NCI-H1417 (cell line): ENCODE results near the gene EIPR1.

Experiments used
- DNase-seq, 3 experiments: peaks; one replicate each; lab custom pipeline; 2025; lab: John Stamatoyannopoulos, UW

The EIPR1 gene

DNA sequence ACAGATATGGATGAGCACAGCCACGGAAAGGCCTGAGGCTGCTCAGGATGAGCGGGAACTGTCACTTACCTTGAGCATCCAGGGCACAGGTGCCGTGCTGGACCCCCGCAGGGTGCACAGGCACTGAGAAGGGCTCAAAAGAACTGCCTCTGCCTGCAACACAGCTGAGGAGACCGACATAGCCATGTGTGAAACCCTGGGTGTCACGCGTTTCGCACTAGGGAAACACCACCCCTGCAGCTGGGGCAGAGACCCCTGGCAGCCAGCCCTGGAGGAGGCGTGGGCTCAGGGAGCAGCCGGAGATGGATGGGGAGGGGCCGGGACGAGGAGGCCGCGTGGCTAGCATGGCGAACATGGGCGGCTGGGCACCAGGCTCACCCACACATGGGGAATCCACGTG, 228.9 kb downstream of the EIPR1 start:
- no peak for DNase-seq

DNA sequence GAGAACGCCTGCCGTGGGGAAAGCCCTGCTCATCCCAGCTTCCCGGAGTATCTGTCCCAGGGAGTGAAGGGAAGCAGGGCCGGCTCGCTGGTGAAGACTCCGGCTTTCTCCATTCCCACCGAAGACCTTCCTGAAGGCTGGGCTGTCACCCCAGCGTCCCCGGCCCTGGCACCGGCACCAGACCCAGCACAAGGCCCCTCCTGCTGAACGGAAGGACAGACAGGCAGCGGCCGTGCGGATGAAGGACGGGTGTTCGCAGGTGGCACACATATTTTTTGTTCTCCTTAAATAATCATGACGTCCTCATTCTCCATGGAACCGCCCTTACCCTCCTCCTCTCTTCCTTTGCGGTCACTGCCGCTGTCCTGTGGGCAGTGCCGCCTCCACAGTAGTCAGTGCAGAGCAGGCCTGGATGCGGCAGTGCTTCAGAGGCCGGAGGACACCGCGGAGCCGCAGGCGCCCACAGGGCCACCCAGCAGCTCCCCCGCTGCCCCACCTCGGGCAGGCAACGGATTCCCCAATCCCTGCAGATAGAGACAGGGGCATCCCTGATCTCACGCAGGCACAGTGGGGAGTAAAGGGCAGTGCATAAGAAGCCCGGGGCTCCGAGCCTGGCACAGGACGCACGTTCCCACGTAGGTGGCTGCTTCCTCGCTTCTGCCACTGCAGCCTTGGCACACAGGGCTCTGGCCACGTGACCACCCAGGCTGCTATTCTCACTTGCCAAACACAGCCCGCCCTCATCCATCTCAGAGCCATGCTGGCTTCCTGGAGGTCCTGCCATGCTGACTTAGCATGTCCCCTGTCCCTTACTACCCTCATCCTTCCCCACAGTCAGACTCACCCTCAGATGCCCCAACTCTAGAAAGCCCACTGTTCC, 229.7 kb downstream of the EIPR1 start:
- no peak for DNase-seq

DNA sequence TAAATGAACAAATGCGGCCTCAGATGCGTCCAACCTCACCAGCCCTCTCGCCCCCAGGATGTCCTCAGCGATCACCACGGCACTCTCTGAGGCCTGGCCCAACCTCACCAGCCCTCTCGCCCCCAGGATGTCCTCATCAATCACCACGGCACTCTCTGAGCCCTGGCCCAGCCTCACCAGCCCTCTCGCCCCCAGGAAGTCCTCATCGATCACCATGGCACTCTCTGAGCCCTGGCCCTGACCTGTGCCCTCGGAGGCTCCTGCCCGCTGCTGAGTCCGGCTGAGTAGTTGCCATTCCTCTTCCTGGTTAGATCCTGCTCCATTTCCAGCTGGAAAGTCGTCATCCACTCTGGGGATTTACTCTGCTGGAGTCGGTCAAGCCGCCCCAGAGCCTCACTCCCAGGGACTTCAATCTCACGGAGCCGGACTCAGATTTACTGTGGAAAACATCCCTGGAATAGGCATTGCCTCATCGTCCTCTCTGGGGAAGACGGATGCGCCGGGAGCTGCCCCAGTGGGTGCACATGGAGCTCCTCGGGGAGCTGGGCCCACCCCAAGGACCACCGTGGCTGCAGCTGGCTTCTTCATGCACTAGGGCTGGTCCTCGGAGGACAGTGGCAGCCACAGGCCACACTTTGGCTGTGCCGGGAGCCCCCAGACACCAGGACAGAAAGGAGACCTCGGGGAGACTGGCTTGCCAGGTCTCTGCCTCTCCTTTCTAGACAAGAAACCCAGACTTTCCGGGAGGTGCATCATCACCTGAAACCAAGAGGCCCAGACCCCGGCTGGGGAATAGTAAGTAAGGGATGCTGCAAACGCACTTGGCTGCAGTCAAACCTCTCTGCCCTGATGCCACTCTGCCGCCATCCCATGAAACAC, 230.6 kb downstream of the EIPR1 start:
- DNase-seq = no peak

DNA sequence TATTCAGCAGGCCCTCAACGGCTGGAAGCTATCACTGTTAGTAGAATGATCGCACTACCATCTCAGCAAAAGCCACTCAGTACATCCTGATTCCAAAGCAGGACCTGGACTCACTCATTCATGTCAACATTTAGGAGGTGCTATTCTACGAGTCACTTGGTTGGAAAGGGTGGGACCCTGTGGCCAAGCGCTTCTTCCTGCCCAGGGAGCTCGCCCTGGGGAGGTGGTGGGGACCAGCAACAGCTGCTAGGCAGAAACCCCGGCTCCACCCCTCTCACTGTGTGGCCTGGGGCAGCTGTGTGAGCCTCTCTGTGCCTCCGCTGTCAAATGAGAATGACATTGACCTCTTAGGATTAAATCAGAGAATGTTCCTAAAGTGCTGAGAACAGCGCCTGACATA, 231.4 kb downstream of the EIPR1 start:
- no peak for DNase-seq

DNA sequence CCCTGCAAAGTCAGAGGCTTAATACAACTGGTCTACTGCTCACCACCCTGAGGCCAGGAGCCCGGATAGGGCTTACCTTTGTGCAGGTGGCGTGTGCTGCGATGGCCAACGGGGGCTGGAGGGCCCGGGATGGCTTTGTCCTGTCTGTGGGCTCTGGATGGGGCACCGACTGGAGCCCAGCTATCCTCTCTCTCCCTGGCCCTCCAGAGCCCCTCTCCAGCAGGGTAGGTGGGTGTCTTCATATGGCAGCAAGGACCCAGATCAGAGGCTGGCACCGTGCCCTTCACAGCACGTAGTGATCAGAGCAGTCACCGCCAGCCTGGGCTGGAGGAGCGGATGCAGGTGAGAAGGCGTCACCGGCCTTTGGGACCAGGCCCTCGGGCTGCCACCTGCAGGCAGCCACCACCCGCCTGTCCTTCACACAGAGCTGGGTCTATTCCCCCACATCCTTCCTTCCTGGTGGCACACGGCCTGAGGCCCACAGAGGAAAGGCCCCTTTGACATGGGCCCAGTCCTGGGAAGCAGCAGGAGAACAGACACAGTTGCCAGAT, 232.1 kb downstream of the EIPR1 start:
- no peak for DNase-seq

DNA sequence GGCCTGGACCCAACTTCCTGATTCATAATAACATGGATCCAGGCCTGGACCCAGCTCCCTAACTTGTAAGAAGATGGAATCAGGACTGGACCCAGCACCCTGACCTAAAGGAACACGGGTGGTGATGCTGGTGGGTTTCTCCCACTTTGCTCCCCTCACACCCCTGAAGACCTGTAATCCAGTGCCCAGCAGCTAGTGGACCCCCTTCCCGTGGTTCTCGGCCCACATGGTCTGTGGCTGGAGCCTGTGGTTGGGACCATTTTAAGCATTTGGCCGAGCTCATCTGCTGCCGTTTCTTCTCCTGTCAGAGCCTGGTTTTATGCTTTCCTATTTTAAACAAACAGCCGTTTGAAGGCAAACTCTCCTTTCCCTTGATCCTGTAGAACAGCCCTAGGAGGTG, 232.8 kb downstream of the EIPR1 start:
- DNase-seq = no peak

DNA sequence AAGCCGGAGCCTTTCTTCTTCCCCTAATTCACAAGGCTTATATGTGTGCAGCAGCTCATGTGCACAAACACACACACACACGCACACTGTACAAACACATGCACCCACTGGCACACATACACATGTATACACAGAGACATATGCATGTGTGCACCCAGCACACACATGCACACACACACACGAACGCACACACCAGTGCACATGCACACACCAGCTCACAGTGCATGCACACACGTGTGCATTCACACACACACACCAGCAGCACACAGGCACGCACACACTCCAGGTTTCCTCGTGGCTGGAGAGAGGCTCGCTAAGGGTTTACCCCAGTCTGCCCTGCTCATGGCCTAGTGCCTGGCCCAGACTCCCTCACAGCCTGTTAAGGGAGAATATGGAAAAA, 234.0 kb downstream of the EIPR1 start:
- DNase-seq = no peak

DNA sequence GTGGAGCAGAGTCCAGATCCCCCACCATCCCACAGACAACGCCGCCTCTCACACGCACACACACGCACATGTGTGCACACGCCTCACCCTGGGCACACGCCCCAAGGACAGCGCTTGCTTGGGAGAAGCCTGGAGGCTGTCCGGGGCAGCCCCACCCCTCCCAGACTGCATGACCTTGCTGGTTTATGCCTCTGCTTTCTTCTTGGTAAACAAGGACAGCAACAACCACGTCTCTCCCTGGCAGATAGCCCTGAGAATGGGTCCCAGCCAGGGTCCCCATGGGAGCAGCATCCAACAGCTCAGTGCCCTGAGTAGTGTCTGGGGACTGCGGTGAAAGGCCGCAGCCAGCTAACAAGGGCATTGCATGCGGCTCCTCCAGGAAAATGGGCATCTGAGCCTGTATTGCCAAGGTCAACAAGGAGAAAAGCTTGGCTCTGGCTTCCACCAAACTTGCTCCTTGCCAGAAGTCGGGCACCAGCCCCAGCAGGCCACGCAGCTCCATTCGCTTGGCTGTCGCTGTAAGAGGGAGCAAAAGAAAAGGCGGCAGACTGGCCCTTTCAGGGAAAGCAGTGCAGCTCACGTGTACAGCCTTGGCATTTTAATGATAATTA, 234.6 kb downstream of the EIPR1 start:
- DNase-seq = no peak

DNA sequence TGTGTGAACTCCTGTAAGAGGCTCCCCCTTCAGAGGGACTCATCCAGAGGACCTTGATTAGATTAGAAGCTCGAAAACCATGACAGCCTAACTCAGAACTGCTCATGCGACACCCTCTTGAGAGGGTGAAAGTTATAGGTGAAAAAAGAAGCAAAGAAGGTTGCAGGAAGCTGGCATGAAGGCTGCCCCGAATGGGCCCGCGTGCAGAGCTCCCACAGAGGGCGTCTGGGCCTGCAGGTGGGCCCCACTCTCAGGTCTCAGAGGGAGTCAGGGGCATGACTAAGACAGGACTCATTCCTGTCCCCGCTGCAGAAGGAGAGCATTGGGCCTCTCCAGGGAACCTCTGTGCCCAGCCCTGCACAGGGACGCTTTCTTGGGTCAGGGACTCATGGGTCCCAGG, 235.4 kb downstream of the EIPR1 start:
- DNase-seq = no peak

DNA sequence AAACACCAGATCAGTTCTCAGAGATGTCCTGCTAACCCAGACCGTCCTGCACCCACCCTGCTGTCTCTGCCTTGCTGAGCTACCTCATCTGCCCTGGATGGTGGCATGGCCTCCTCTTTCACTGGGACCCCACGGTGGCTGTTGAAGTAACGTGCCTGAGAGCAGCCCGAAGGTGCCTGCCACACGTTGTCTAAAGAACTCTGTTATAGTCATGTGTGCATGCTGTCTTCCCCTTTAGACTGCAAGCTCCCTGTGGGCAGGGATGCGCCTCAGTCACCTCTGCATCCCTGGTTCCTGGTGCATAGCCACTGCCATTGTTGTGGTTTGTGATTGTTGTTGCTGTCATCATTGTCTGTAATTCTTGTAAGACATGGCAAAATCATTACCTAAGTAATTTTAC, 235.9 kb downstream of the EIPR1 start:
- no peak for DNase-seq

DNA sequence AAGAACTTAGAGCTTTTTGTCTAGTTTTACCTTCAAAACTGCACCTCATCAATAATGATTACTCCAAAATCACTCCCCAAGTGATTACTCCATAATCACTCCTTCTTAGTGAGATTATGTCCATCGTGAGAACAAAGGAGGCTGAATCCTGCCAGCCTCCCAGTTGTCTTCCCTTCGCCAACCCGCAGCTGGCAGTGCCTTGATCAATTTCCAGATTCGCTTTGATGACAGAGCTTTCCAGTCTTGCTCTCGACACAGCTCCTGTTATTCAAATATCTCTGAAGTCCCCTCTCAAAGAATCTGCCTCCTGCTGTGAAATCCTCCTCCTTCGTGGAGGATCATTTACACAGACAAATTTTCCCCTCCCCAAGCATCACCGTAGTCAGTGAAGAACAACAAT, 237.7 kb downstream of the EIPR1 start:
- DNase-seq = peak in 1 of 3 experiments; percentile 20
